SK-N-SH treated with all-trans-retinoic acid at 6 μM for 48 hours (cell line): ENCODE results near the gene SMG1.
"Not testable (repeated sequence)": the region's sequence is repeated elsewhere in the genome, so short reads cannot be mapped to it uniquely, and the experiment has no call there.

Experiments
- ATAC-seq: fragments of 200-7000 bp; cut with Tn5 transposase; 3 replicates; pipeline ENCODE4 v1.9.1; 2020; ENCODE audit warnings: mild to moderate bottlenecking, moderate library complexity
- ARNTL ChIP-seq: fragments of 450-650 bp; formaldehyde crosslinking; IDR thresholded peaks from 2 replicates; pipeline ENCODE4 v1.5.0; 2020; ENCODE audit warnings: low read depth, mild to moderate bottlenecking, moderate library complexity, borderline replicate concordance
- BACH2 ChIP-seq: fragments of 250-450 bp; sonication (Bioruptor Pico); IDR thresholded peaks from 2 replicates; pipeline ENCODE4 v1.9.0; 2021; ENCODE audit warnings: mild to moderate bottlenecking, borderline replicate concordance
- CREB5 ChIP-seq: fragments of 250-450 bp; sonication (Bioruptor Pico); IDR thresholded peaks from 2 replicates; pipeline ENCODE4 v1.5.1; 2020; ENCODE audit warnings: low read depth, mild to moderate bottlenecking, moderate library complexity
- CSDC2 ChIP-seq: fragments of 250-450 bp; sonication (Bioruptor Pico); IDR thresholded peaks from 2 replicates; pipeline ENCODE4 v1.5.0; 2020; ENCODE audit warnings: mild to moderate bottlenecking, moderate library complexity
- CSRNP3 ChIP-seq: fragments of 250-450 bp; sonication (Bioruptor Pico); IDR thresholded peaks from 2 replicates; pipeline ENCODE4 v1.5.1; 2021; ENCODE audit warnings: mild to moderate bottlenecking, moderate library complexity
- ESRRG ChIP-seq: fragments of 250-450 bp; sonication (Bioruptor Pico); IDR thresholded peaks from 2 replicates; pipeline ENCODE4 v1.6.1; 2021; ENCODE audit warnings: mild to moderate bottlenecking
- GLIS3 ChIP-seq: fragments of 250-450 bp; sonication (Bioruptor Pico); IDR thresholded peaks from 2 replicates; pipeline ENCODE4 v1.5.0; 2020; ENCODE audit warnings: mild to moderate bottlenecking, moderate library complexity
- ISL1 ChIP-seq: fragments of 250-450 bp; sonication (Bioruptor Pico); IDR thresholded peaks from 2 replicates; pipeline ENCODE4 v2.1.2; 2022; ENCODE audit warnings: mild to moderate bottlenecking, moderate library complexity
- OSR1 ChIP-seq: fragments of 250-450 bp; sonication (Bioruptor Pico); IDR thresholded peaks from 2 replicates; pipeline ENCODE4 v1.8.0; 2022; ENCODE audit warnings: moderate library complexity, mild to moderate bottlenecking, inconsistent platforms
- PATZ1 ChIP-seq: fragments of 250-450 bp; sonication (Bioruptor Pico); IDR thresholded peaks from 2 replicates; pipeline ENCODE4 v1.8.0; 2020; ENCODE audit warnings: mild to moderate bottlenecking, moderate library complexity, borderline replicate concordance
- POU6F1 ChIP-seq: fragments of 250-450 bp; sonication (Bioruptor Pico); IDR thresholded peaks from 2 replicates; pipeline ENCODE4 v1.8.0; 2021; ENCODE audit warnings: low read depth, mild to moderate bottlenecking, moderate library complexity, borderline replicate concordance
- PPARA ChIP-seq: fragments of 250-450 bp; sonication (Bioruptor Pico); IDR thresholded peaks from 2 replicates; pipeline ENCODE4 v1.5.0; 2020; ENCODE audit warnings: mild to moderate bottlenecking, borderline replicate concordance
- RARB ChIP-seq: fragments of 250-450 bp; sonication (Bioruptor Pico); IDR thresholded peaks from 2 replicates; pipeline ENCODE4 v1.8.0; 2021; ENCODE audit warnings: mild to moderate bottlenecking, moderate library complexity
- TCF4 ChIP-seq: fragments of 250-450 bp; sonication (Bioruptor Pico); IDR thresholded peaks from 2 replicates; pipeline ENCODE4 v1.8.0; 2021; ENCODE audit warnings: mild to moderate bottlenecking, moderate library complexity, borderline replicate concordance
- ZFP30 ChIP-seq: fragments of 450-650 bp; formaldehyde crosslinking; IDR thresholded peaks from 2 replicates; pipeline ENCODE4 v1.5.0; 2022; ENCODE audit warnings: mild to moderate bottlenecking, moderate library complexity
- ZNF565 ChIP-seq: fragments of 450-650 bp; formaldehyde crosslinking; conservative IDR thresholded peaks from 2 replicates; pipeline ENCODE4 v1.5.0; 2020; ENCODE audit warnings: low read depth, mild to moderate bottlenecking, moderate library complexity
- ZNF8 ChIP-seq: fragments of 450-650 bp; formaldehyde crosslinking; IDR thresholded peaks from 2 replicates; pipeline ENCODE4 v1.5.0; 2020; ENCODE audit warnings: mild to moderate bottlenecking, moderate library complexity

Gene SMG1

GRCh38 chr16:18784917-18785623 lies 141.1 kb downstream of the SMG1 start:
- TF ChIP-seq PPARA (CRISPR knock-in tag) (no peak), RARB (CRISPR knock-in tag) (no peak)
- ATAC-seq: no peak

- TF ChIP-seq ISL1 (CRISPR knock-in tag) (no peak), POU6F1 (CRISPR knock-in tag) (no peak), OSR1 (CRISPR knock-in tag) (no peak), CSRNP3 (CRISPR knock-in tag) (no peak)
- ATAC-seq: no peak
Measured at GRCh38 chr16:18783430-18784341, 142.5 kb downstream of the SMG1 start.

GRCh38 chr16:18782697-18783429 lies 143.3 kb downstream of the SMG1 start:
- TF ChIP-seq ZNF8 (CRISPR knock-in tag): no peak
- no peak for TF ChIP-seq PATZ1 (CRISPR knock-in tag)
- TF ChIP-seq ZNF565 (CRISPR knock-in tag): no peak
- no peak for TF ChIP-seq CSDC2
- TF ChIP-seq POU6F1 (CRISPR knock-in tag): no peak
- no peak for TF ChIP-seq PPARA (CRISPR knock-in tag)
- TF ChIP-seq ARNTL (CRISPR knock-in tag): no peak
- no peak for TF ChIP-seq RARB (CRISPR knock-in tag)
- no peak for TF ChIP-seq TCF4 (CRISPR knock-in tag)
- no peak for TF ChIP-seq ESRRG (CRISPR knock-in tag)
- TF ChIP-seq BACH2 (CRISPR knock-in tag): no peak
- TF ChIP-seq ZFP30: no peak
- no peak for TF ChIP-seq GLIS3 (CRISPR knock-in tag)
- TF ChIP-seq CREB5: no peak
- ATAC-seq: no peak

GRCh38 chr16:18781232-18781631 lies 145.0 kb downstream of the SMG1 start:
- not testable (repeated sequence) for ATAC-seq

- peak; percentile 45 for ATAC-seq
Measured at GRCh38 chr16:18780460-18781026, 145.7 kb downstream of the SMG1 start.

GRCh38 chr16:18777664-18778063 lies 148.5 kb downstream of the SMG1 start:
- not testable (repeated sequence) for ATAC-seq

- ATAC-seq: not testable (repeated sequence)
Measured at GRCh38 chr16:18776334-18776733, 149.9 kb downstream of the SMG1 start.

- not testable (repeated sequence) for ATAC-seq
Measured at GRCh38 chr16:18774651-18775050, 151.6 kb downstream of the SMG1 start.

- not testable (repeated sequence) for ATAC-seq
Measured at GRCh38 chr16:18772171-18772570, 154.0 kb downstream of the SMG1 start.
